ENCODE data around the gene KIRREL1.

- TF ChIP-seq CTCF (IDR thresholded peaks at IDR 0.05) (no peak), POLR2A (IDR thresholded peaks at IDR 0.05) (no peak)
These were observed 1.5 kb downstream of the KIRREL1 start for GRCh38 chr1:157994704-157995582.
